Measurements from ENCODE around the gene NELL1. TPM values are rescaled to one million over a fixed set of nuclear protein-coding genes. Genes with fewer than 3 reads are reported as not detected.
"Not testable (repeated sequence)": the region's sequence is repeated elsewhere in the genome, so short reads cannot be mapped to it uniquely, and the experiment has no call there.

The NELL1 gene
- total RNA-seq, 2 experiments from 2014 or later = not detected

DNA sequence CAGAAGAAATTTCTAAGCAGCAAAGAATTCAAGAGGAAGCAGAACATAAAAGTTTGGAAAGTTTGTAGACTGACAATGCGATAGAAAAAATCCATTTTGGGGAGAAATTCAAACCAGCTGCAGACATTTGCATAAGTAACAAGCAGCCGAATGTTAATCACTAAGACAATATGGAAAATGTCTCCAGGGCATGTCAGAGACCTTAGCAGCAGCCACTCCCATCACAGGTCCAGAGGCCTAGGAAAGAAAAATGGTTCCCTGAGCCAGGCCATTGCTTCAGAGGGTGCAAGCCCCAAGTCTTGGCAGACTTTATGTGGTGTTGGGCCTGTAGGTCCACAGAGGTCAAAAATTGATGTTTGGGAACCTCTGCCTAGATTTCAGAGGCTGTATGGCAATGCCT lies 155.4 kb downstream of the NELL1 start:
- no peaks in the 10 kb centered on the region for H3K27me3 Mint-ChIP-seq
- H3K9me3 Mint-ChIP-seq (ENCODE audit: low read depth) = peaks cover 2% of the 10 kb centered on the region

DNA sequence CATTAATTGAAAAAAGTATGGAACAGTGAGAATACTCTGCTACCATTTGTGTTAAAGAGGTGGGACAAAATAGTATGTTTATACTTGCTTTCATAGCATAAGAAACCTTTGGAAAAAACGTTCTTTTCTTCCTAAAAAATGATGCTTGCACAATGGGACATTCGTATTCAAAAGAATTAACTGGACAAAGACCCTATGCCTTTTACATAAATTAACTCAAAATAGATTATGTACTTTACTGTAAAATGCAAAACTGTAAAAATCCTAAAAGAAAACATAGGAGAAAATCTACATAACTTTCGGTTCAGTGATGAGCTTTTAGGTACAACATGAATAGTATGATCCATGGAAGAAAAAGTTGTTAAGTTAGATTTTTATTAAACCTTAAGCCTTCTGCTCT lies 166.2 kb downstream of the NELL1 start:
- H3K27ac Mint-ChIP-seq = no peak overlapping the region
- no peak overlapping the region for H3K4me3 Mint-ChIP-seq
- H3K27me3 Mint-ChIP-seq = no peaks in the 10 kb centered on the region
- no peaks in the 10 kb centered on the region for H3K4me1 Mint-ChIP-seq
- H3K36me3 Mint-ChIP-seq = no peaks in the 10 kb centered on the region
- ATAC-seq (no peak), DNase-seq (no peak)
- CTCF ChIA-PET = no interaction called here
- no peaks in the 10 kb centered on the region for H3K9me3 Mint-ChIP-seq (ENCODE audit: low read depth)

More for the DNA sequence above, 155.4 kb downstream of the NELL1 start:
- no peak overlapping the region for H3K4me3 Mint-ChIP-seq
- H3K4me1 Mint-ChIP-seq = no peaks in the 10 kb centered on the region
- CTCF ChIA-PET = no interaction called here
- ATAC-seq (no peak), DNase-seq (no peak)
- no peak overlapping the region for H3K27ac Mint-ChIP-seq
- no peaks in the 10 kb centered on the region for H3K36me3 Mint-ChIP-seq

DNA sequence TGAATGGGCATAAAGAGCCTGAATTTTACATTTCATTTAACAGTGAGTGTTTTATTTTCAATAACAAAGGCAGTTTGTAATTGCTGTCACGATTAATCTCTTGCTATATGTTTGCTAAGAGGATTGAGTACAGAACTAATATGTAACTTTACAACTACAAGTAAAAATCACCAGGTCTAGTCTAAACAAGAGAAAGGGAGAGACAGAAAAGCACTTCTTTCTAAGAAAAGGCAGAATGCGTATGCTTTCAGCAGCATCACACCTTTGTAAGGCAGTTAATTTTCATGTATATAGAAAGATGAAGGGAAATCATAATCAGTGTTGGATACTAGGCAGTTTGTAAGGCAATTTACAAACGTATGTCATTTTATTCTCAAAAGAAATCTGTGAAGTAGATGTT lies 169.8 kb downstream of the NELL1 start:
- H3K9me3 Mint-ChIP-seq (ENCODE audit: low read depth) = no peaks in the 10 kb centered on the region
- no peak for DNase-seq

DNA sequence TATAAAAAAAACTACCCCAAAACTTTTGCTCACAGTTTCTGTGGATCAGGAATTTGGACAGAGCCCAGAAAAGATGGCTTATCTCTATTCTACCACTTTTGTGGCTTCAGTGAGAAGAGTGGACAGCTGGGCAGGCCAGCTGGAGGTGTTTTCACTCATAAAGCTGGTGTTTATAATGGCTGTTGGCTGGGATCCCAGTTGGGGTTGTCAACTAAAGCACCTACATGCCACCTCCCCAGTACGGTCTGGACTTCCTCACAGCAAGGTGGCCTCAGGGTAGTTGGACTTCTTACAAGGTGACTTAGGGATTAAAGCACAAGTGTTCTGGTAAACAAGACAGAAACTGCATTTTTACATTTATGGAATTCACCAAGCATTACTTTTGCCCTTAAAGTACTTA lies 171.0 kb downstream of the NELL1 start:
- Mint-ChIP-seq H3K27me3 (no peaks in the 10 kb centered on the region), H3K4me3 (no peak overlapping the region), H3K4me1 (no peaks in the 10 kb centered on the region), H3K9me3 (ENCODE audit: low read depth) (no peaks in the 10 kb centered on the region), H3K36me3 (no peaks in the 10 kb centered on the region), H3K27ac (no peak overlapping the region)
- no peak for ATAC-seq
- no peak for DNase-seq
- CTCF ChIA-PET = no interaction called here

More for the DNA sequence above, 169.8 kb downstream of the NELL1 start:
- Mint-ChIP-seq H3K4me3 (no peak overlapping the region), H3K4me1 (no peaks in the 10 kb centered on the region), H3K27ac (no peak overlapping the region), H3K27me3 (no peaks in the 10 kb centered on the region), H3K36me3 (no peaks in the 10 kb centered on the region)
- ATAC-seq = no peak
- CTCF ChIA-PET = no interaction called here

DNA sequence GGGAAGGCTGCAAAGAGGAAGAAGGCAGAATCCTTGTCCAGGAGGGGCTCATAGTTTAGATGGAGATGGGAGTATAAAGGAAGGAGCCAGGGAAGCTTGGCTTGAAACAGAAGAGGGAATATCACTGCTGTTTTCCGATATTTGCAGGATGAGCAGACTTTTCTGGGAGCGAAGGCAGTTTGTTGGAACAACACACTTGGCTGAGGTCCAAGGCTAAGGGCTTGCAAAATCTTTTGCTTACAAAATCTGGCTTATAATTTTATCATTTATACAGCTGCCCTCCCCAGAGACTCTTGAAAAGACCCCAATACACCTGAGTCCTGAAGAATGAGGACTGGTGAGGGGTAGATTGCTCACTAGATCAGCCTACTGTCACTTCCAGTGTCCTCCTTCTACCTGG lies 174.8 kb downstream of the NELL1 start:
- H3K27me3 Mint-ChIP-seq = no peaks in the 10 kb centered on the region
- no peaks in the 10 kb centered on the region for H3K36me3 Mint-ChIP-seq
- ATAC-seq (no peak), DNase-seq (no peak)
- H3K9me3 Mint-ChIP-seq (ENCODE audit: low read depth) = no peaks in the 10 kb centered on the region
- CTCF ChIA-PET = no interaction called here
- no peaks in the 10 kb centered on the region for H3K4me1 Mint-ChIP-seq
- no peak overlapping the region for H3K27ac Mint-ChIP-seq
- no peak overlapping the region for H3K4me3 Mint-ChIP-seq

DNA sequence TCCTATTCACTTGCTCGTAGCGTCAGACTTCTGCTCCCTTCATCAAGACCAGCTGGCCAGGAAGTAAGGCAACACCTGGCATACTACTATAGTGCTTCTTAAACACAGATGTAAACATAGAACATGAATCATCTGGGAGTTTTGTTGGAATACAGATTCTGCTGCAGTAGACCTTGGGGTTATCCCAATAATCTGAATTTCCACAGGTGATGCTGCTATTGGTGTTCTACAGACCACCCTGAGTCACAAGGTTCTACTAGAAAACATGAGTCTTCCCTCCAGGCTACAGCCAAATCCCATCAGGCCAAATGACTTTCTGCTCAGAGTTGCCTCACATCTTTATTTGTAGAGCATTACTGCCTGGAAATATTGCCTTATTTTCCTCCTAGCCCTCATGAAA lies 175.2 kb downstream of the NELL1 start:
- H3K9me3 Mint-ChIP-seq (ENCODE audit: low read depth) = no peaks in the 10 kb centered on the region
- no peaks in the 10 kb centered on the region for H3K4me1 Mint-ChIP-seq
- no peaks in the 10 kb centered on the region for H3K27me3 Mint-ChIP-seq
- no peaks in the 10 kb centered on the region for H3K36me3 Mint-ChIP-seq
- CTCF ChIA-PET = no interaction called here
- DNase-seq (no peak), ATAC-seq (no peak)
- H3K27ac Mint-ChIP-seq = no peak overlapping the region
- H3K4me3 Mint-ChIP-seq = no peak overlapping the region

DNA sequence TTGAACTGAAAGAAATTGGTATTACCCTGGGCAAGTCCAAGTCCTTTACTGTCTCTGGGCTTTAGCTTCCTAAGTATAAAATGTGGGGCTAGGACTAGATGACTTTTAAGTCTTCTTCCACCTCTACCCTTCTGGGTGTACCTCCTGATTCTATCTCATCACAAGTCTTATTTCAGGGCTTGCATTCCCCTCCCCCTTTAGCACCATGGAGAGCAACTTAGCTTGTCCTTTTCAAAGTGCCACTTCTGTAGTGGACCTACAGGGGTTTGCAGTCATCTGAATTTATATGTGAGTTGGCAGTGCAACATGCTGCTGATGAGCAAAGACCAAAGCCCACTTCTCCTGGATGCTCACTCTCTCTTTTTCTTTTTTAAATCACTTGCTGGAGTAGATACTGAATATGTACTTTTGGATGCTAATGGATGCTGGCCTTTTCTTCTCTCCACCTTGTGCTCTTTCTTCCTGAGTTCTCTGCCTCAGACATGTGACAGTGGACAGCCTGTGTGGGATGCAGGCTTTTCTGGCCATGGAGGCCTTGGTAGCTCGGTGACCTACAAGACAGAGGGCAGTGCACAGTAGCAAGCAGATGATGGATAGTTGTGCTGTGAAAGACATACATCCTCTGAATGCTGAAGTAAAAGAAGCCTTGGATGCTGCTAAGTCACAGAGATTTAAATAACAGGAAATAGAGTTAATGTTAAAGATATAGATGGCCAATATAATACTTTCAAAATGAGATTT lies 185.0 kb downstream of the NELL1 start:
- Mint-ChIP-seq H3K4me3 (no peak overlapping the region), H3K9me3 (ENCODE audit: low read depth) (no peaks in the 10 kb centered on the region), H3K27ac (no peak overlapping the region), H3K36me3 (no peaks in the 10 kb centered on the region), H3K4me1 (no peaks in the 10 kb centered on the region), H3K27me3 (no peaks in the 10 kb centered on the region)
- ATAC-seq (no peak), DNase-seq (no peak)
- CTCF ChIA-PET = no interaction called here

DNA sequence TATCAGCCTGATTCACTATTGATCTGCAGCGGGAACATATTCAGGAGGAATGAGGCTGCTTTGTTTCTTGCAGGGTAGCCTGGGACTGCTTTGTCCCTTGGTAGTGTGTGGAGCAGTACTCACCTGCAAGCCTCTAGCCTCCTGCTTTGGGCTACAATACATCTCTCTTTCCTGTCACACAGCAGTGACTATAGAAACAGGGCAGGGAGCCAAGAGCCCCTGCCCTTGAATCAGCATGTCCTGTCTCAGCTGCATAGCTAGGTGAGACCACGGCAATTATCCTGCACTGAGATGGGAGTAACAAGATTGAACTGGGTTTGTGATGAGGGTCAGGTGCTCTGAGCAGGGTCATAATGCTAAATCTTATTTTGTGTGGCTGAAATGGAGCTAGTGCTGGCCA lies 191.9 kb downstream of the NELL1 start:
- DNase-seq = no peak
- H3K36me3 Mint-ChIP-seq = no peaks in the 10 kb centered on the region
- no peak overlapping the region for H3K4me3 Mint-ChIP-seq
- CTCF ChIA-PET = no interaction called here
- H3K27me3 Mint-ChIP-seq = no peaks in the 10 kb centered on the region
- peaks cover 2% of the 10 kb centered on the region for H3K9me3 Mint-ChIP-seq (ENCODE audit: low read depth)
- ATAC-seq = no peak
- no peaks in the 10 kb centered on the region for H3K4me1 Mint-ChIP-seq
- H3K27ac Mint-ChIP-seq = no peak overlapping the region

DNA sequence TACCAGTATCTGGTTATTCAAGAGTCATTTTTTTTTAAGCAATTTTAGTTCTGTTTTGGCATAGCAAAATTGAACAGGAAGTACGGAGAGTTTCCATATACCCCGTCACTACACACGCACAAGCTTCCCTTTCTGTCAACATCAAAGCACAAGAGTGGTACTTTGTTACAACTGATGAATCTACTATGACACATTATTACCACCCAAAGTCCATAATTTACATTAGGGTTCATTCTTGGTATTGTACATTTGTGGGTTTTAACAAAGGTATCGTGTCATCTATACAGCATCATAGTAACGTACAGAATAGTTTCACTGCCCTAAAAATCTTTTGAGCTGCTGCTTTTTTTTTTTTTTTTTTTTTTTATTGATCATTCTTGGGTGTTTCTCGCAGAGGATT lies 192.9 kb downstream of the NELL1 start:
- H3K4me3 Mint-ChIP-seq; H3K27ac Mint-ChIP-seq; ATAC-seq; CTCF ChIA-PET; DNase-seq; H3K27me3 Mint-ChIP-seq; H3K4me1 Mint-ChIP-seq; H3K36me3 Mint-ChIP-seq; H3K9me3 Mint-ChIP-seq (ENCODE audit: low read depth): not testable (repeated sequence)

DNA sequence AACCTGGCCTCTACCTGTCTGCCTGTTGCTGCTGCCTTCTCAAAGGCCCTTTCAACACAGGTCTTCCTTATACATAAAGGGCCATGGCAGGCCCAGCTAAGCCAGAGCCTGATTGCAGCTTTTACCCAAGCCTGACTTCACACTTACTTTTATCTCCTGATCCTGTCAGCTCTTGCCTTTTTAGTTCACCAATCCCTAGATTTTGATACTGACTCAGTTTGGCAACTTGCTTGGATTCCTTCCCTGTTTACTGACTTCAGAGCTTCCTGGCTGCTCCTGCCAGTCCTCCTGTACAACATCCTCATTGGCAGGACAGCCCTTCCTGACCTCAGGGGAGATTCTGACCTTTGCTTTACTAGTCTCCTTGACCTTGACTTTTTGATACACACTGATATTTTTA lies 195.2 kb downstream of the NELL1 start:
- no peaks in the 10 kb centered on the region for H3K36me3 Mint-ChIP-seq
- CTCF ChIA-PET = no interaction called here

DNA sequence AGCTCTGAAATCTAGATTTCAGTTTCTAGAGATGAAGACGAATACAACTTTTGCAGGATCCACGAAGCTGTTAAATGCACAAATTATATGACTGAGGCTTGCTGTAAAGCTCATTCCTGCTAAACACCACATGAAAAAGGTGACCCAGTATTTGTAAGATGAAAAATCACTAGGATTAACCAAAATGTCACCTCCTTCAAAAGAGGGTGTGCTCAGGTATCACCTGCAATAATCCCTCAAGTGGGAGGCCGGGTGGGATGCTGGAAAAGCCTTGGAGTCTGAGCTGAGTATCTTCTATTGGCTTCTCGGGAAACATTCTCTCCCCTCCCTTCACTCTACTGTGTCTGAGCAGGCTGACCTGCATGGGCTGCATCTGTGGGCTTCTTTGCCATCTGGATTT lies 195.8 kb downstream of the NELL1 start:
- no peaks in the 10 kb centered on the region for H3K4me1 Mint-ChIP-seq
- H3K27ac Mint-ChIP-seq = no peak overlapping the region
- peaks cover 2% of the 10 kb centered on the region for H3K9me3 Mint-ChIP-seq (ENCODE audit: low read depth)
- H3K36me3 Mint-ChIP-seq = no peaks in the 10 kb centered on the region
- CTCF ChIA-PET = no interaction called here
- DNase-seq (no peak), ATAC-seq (no peak)
- no peak overlapping the region for H3K4me3 Mint-ChIP-seq
- H3K27me3 Mint-ChIP-seq = no peaks in the 10 kb centered on the region

More for the DNA sequence above, 195.2 kb downstream of the NELL1 start:
- no peak overlapping the region for H3K27ac Mint-ChIP-seq
- no peaks in the 10 kb centered on the region for H3K27me3 Mint-ChIP-seq
- no peak for DNase-seq
- H3K9me3 Mint-ChIP-seq (ENCODE audit: low read depth) = peaks cover 2% of the 10 kb centered on the region
- H3K4me3 Mint-ChIP-seq = no peak overlapping the region
- ATAC-seq = no peak
- H3K4me1 Mint-ChIP-seq = no peaks in the 10 kb centered on the region

DNA sequence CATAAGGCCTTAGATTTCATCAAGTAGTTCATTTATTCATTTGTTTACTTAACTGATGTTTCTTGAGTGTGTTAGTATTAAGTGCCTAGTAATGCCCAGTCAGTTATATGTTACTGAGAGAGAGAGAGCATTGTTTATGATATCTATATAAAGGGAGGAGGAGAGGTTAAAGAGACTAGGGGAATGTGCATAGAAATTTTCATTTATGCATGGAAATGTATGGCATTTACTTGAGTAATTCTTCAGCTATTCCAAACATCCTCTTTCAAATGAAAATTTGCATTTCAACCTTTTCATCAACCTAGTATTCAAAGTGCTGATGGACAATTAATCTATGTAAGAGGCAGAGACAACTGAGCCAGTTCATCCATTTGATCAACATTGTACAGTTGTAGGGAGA lies 199.7 kb downstream of the NELL1 start:
- no peak overlapping the region for H3K27ac Mint-ChIP-seq
- no peaks in the 10 kb centered on the region for H3K4me1 Mint-ChIP-seq

DNA sequence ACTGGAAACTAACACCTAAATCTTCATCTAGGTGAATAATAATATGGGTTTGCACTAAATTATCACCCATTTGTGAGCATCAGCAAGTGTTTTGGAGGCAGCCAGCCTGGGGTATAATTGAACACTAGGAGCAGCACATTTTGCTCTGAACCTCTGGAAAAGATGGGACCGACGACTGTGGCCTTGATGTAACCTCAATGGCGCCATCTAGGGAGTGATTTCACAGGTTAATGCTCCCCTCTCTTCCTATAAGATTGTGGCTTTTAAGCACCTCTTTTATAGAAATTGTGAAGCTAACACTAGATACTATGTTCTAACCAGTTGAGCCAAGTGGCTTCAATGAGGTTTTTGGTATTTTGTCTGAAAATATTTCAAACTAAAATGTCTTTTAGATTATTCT lies 203.7 kb downstream of the NELL1 start:
- CTCF ChIA-PET = no interaction called here
- ATAC-seq (no peak), DNase-seq (no peak)
- Mint-ChIP-seq H3K4me3 (no peak overlapping the region), H3K27me3 (no peaks in the 10 kb centered on the region), H3K27ac (no peak overlapping the region), H3K4me1 (no peaks in the 10 kb centered on the region), H3K36me3 (no peaks in the 10 kb centered on the region), H3K9me3 (ENCODE audit: low read depth) (no peaks in the 10 kb centered on the region)

More for the DNA sequence above, 199.7 kb downstream of the NELL1 start:
- no peak for DNase-seq
- no peak for ATAC-seq
- CTCF ChIA-PET = no interaction called here
- no peak overlapping the region for H3K4me3 Mint-ChIP-seq
- no peaks in the 10 kb centered on the region for H3K27me3 Mint-ChIP-seq
- H3K36me3 Mint-ChIP-seq = no peaks in the 10 kb centered on the region
- peaks cover 2% of the 10 kb centered on the region for H3K9me3 Mint-ChIP-seq (ENCODE audit: low read depth)

DNA sequence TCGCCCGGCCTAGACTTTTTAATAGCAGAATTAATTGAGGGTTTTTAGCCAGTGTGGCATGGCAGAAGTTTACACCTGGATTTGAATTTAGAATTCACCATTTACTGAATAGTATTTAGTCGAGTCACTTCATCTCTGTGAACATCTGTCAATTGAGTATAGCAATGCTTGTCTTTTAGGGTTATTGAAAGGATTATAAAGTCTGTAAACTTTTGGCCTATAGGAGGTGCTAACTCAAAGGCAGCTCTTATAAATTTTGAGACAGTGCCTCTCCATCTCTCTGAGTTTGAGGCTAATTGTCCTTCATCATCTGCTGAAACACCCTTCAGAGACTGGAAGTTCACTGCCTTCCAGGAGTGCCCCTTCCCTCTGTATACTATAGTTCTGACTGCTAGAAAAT lies 205.0 kb downstream of the NELL1 start:
- Mint-ChIP-seq H3K4me1 (no peaks in the 10 kb centered on the region), H3K27ac (no peak overlapping the region), H3K9me3 (ENCODE audit: low read depth) (peaks cover 3% of the 10 kb centered on the region), H3K27me3 (no peaks in the 10 kb centered on the region), H3K4me3 (no peak overlapping the region), H3K36me3 (no peaks in the 10 kb centered on the region)
- no peak for DNase-seq
- no peak for ATAC-seq
- CTCF ChIA-PET = no interaction called here

DNA sequence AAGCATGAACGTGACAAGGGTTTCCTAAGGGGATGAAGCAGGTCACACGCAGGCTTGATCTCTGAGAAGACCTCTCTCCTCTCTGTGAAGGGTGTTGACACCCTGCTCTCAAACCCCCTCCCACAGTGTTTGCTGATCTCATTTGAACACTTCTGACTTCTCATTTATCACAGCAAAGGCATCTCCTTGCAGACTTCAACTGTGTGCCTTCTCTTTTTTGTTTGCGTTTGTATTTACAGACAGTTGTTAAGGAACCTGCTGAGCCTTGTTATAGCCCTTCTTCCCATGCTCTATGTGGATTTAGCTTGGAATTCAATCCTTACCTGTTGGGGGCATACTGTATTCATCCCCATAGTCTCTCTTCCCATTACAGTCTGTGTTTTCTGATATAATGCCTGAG lies 206.5 kb downstream of the NELL1 start:
- CTCF ChIA-PET = no interaction called here
- no peak overlapping the region for H3K27ac Mint-ChIP-seq
- ATAC-seq (no peak), DNase-seq (no peak)
- H3K4me3 Mint-ChIP-seq = no peak overlapping the region
- no peaks in the 10 kb centered on the region for H3K4me1 Mint-ChIP-seq
- peaks cover 3% of the 10 kb centered on the region for H3K9me3 Mint-ChIP-seq (ENCODE audit: low read depth)
- H3K36me3 Mint-ChIP-seq = no peaks in the 10 kb centered on the region
- H3K27me3 Mint-ChIP-seq = no peaks in the 10 kb centered on the region
